AG04449 (cell line): ENCODE measurements around the gene HOXA11.
A peak's percentile ranks its signal among the peaks of the same experiment; 100 is the strongest.

Source experiments
- CTCF ChIA-PET: fragments of 350-600 bp; formaldehyde crosslinking; extraction: SDS; loops from one replicate; lab custom pipeline; 2021; ENCODE audit warnings: antibody characterized with exemption; lab: Yijun Ruan, JAX
- POLR2A ChIA-PET: fragments of 400-600, 350-600 bp; formaldehyde crosslinking; extraction: SDS; loops from one replicate; lab custom pipeline; 2020; ENCODE audit warnings: antibody characterized with exemption, inconsistent platforms; lab: Yijun Ruan, JAX
- DNase-seq: peaks from one replicate; pipeline ENCODE4 v3.0.0-alpha.2; 2010; ENCODE audit warnings: low read depth, low spot score
- H3K4me3 ChIP-seq: 2 replicates; pipeline ENCODE4 v1.5.1; 2011; ENCODE audit warnings: low read depth, mild to moderate bottlenecking, control low read depth, low read length
- CTCF ChIP-seq: IDR thresholded peaks from one replicate; pipeline ENCODE4 v1.5.1; 2011; ENCODE audit warnings: mild to moderate bottlenecking, moderate library complexity, low read length, control low read depth, inconsistent platforms; ENCODE audit not compliant: insufficient read depth; ENCODE audit errors: missing control alignments

The HOXA11 gene

GRCh38 chr7:27185013-27185853 is at the start of gene HOXA11:
Gene HOXA11, minus strand, starts transcription at chr7:27185232. Its CDS starts 88 bp downstream, at chr7:27185144.
- no peak for DNase-seq
- POLR2A ChIA-PET, result interaction anchor here (2.2 kb wide), 1 partner anchor 12 kb away, joined by 9 read pairs; the partner anchor contains the start of gene HOXA10
- peak within 1 kb of the TSS; percentile 70 for H3K4me3 ChIP-seq
- no peak for TF ChIP-seq CTCF
- CTCF ChIA-PET, result interaction anchor here (1.3 to 3.5 kb wide), 4 partner anchors 9 to 25 kb away, joined by 4 to 51 read pairs (median 7); no protein-coding TSS in a partner anchor

- ChIA-PET POLR2A (no interaction called here), CTCF (interaction anchor here (1.5 kb wide), 1 partner anchor 10 kb away, joined by 5 read pairs; no protein-coding TSS in a partner anchor)
- TF ChIP-seq CTCF, result no peak
- DNase-seq, result no peak
- H3K4me3 ChIP-seq, result no peak overlapping the region
Observed at GRCh38 chr7:27229448-27229847, 44.4 kb upstream of the HOXA11 start.

GRCh38 chr7:27224983-27225934 is 40.2 kb upstream of the HOXA11 start:
- no peak overlapping the region for H3K4me3 ChIP-seq
- ChIA-PET POLR2A (no interaction called here), CTCF (interaction anchor here (4.7 kb wide), 1 partner anchor 14 kb away, joined by 21 read pairs; no protein-coding TSS in a partner anchor)
- TF ChIP-seq CTCF, result no peak
- DNase-seq, result no peak

- ChIA-PET POLR2A (no interaction called here), CTCF (interaction anchor here (4.7 kb wide), 1 partner anchor 13 kb away, joined by 21 read pairs; no protein-coding TSS in a partner anchor)
- DNase-seq, result no peak
- no peak for TF ChIP-seq CTCF
- no peak overlapping the region for H3K4me3 ChIP-seq
Observed at GRCh38 chr7:27223941-27224575, 39.0 kb upstream of the HOXA11 start.

- ChIA-PET CTCF (interaction anchor here (0.6 kb wide), 1 partner anchor 564 kb away, joined by 3 read pairs; no protein-coding TSS in a partner anchor), POLR2A (no interaction called here)
- no peak for DNase-seq
Observed at GRCh38 chr7:27221201-27221797, 36.3 kb upstream of the HOXA11 start.

More at GRCh38 chr7:27221201-27221797, 36.3 kb upstream of the HOXA11 start:
- H3K4me3 ChIP-seq, result no peak overlapping the region
- no peak for TF ChIP-seq CTCF
